GM12891 (cell line): Measurements from ENCODE around the gene SETBP1.

ENCODE experiments used
- DNase-seq: peaks from one replicate; pipeline ENCODE4 v3.0.0; 2011; ENCODE audit warnings: low spot score; ENCODE audit not compliant: insufficient read length
- FAIRE-seq: peaks from 2 replicates; lab custom pipeline; 2011; peaks lifted over from hg19 to GRCh38; lab: Jason Lieb, UNC
- PAX5 ChIP-seq: IDR thresholded peaks from 2 replicates; pipeline ENCODE4 v1.6.1; 2011; ENCODE audit warnings: low read length, moderate library complexity, mild to moderate bottlenecking; ENCODE audit not compliant: insufficient read depth, severe bottlenecking
- POLR2A ChIP-seq: IDR thresholded peaks from 2 replicates; pipeline ENCODE4 v1.6.1; 2011; ENCODE audit warnings: low read depth, low read length, control low read depth
- POLR2AphosphoS5 ChIP-seq: IDR thresholded peaks from 2 replicates; pipeline ENCODE4 v1.6.1; 2011; ENCODE audit warnings: low read depth, low read length, control low read depth
- POU2F2 ChIP-seq: IDR thresholded peaks from 2 replicates; pipeline ENCODE4 v1.6.1; 2011; ENCODE audit warnings: low read depth, mild to moderate bottlenecking, control low read depth, low read length, moderate library complexity
- SPI1 ChIP-seq: IDR thresholded peaks from 2 replicates; pipeline ENCODE4 v1.6.1; 2011; ENCODE audit warnings: low read depth, low read length, control low read depth
- TAF1 ChIP-seq: IDR thresholded peaks from 2 replicates; pipeline ENCODE4 v1.6.1; 2011; ENCODE audit warnings: low read depth, low read length, control low read depth

SETBP1 gene

GRCh38 chr18:44804033-44804432 lies 123.3 kb downstream of the SETBP1 start:
- TF ChIP-seq POU2F2 (no peak), POLR2AphosphoS5 (no peak), PAX5 (no peak), SPI1 (no peak), TAF1 (no peak), POLR2A (no peak)
- DNase-seq (no peak), FAIRE-seq (no peak)

DNA sequence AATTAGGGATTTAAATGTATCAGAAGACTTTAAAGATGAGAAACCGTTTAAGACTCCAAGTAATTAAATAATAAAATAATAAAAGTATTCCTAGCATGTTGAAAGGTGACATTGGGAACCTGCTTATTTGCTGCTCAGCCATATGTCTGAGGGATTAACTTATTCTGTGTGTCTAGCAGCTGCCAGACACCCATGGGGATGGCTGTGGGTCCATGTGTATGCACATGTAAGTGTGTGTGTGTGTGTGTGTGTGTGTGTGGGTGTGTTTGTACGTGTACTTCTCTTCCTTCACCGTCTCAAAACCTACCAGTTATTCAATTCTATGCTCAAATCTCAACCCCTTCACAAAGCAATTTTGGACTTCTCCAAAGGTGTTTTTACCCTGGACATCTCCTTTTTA lies 124.5 kb downstream of the SETBP1 start:
- FAIRE-seq (peak; percentile 61), DNase-seq (no peak)
- TF ChIP-seq POLR2A: no peak
- no peak for TF ChIP-seq TAF1
- TF ChIP-seq PAX5: no peak
- no peak for TF ChIP-seq SPI1
- TF ChIP-seq POLR2AphosphoS5: no peak
- no peak for TF ChIP-seq POU2F2

GRCh38 chr18:44805643-44806042 lies 125.0 kb downstream of the SETBP1 start:
- TF ChIP-seq SPI1: no peak
- no peak for TF ChIP-seq TAF1
- TF ChIP-seq POLR2AphosphoS5: no peak
- TF ChIP-seq POU2F2: no peak
- TF ChIP-seq POLR2A: no peak
- TF ChIP-seq PAX5: no peak
- no peak for FAIRE-seq
- DNase-seq: no peak

GRCh38 chr18:44807766-44808165 lies 127.1 kb downstream of the SETBP1 start:
- FAIRE-seq: no peak
- no peak for DNase-seq
- TF ChIP-seq POU2F2: no peak
- no peak for TF ChIP-seq SPI1
- TF ChIP-seq POLR2A: no peak
- TF ChIP-seq TAF1: no peak
- TF ChIP-seq PAX5: no peak
- TF ChIP-seq POLR2AphosphoS5: no peak

DNA sequence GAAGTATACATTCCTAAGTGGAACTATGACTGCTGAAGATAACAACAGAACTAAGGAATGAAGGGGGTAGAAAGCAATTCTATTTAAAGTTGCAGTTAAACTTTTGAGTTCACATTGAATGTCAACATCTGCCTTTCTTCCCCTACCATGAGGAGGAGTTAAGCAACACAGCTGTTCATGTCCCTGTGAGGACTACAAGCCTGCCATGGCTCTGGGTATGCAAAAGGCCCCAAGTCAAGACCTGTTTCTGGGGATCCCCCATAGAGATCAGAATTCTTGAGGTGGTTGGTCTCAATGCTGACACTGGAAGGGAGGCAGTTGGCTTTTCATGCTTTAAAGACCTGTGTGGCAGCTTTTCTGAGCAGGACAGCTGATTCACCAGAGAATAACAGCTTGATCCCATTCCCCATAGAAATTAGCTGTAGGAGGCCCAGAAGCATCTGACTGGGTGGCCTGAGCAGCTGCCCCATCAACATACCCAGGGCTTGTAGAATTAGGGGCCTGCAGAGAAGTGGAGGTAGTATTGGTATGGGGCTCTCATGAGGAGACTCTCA lies 131.0 kb downstream of the SETBP1 start:
- no peak for TF ChIP-seq PAX5
- TF ChIP-seq POLR2A: no peak
- no peak for TF ChIP-seq SPI1
- TF ChIP-seq POLR2AphosphoS5: no peak
- TF ChIP-seq POU2F2: no peak
- TF ChIP-seq TAF1: no peak
- no peak for FAIRE-seq
- no peak for DNase-seq

GRCh38 chr18:44812426-44812825 lies 131.7 kb downstream of the SETBP1 start:
- DNase-seq (no peak), FAIRE-seq (no peak)
- TF ChIP-seq PAX5: no peak
- no peak for TF ChIP-seq TAF1
- no peak for TF ChIP-seq POLR2AphosphoS5
- TF ChIP-seq SPI1: no peak
- no peak for TF ChIP-seq POU2F2
- no peak for TF ChIP-seq POLR2A

DNA sequence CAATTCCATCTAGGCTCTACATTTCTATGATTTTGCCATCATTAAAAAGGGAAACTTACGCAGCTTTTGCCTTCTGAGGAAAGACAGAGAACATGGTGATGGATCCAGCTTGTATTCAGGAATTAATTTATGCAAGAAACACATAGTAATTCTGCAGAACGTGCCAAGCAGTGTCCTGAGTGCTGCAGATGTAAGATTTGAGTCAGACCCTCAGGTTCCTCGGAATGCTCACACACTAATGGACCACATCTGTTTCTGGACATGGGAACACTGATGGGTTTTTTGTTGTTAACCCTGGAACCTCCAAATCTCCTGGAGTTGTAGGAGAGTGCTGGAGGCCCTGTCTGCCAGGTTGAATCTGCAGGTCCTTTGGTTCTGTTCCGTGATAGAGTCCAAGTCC lies 132.9 kb downstream of the SETBP1 start:
- TF ChIP-seq POU2F2 (no peak), TAF1 (no peak), PAX5 (no peak), SPI1 (no peak), POLR2A (no peak), POLR2AphosphoS5 (no peak)
- FAIRE-seq (no peak), DNase-seq (no peak)

- TF ChIP-seq POLR2AphosphoS5 (no peak), POLR2A (no peak), POU2F2 (no peak), TAF1 (no peak), PAX5 (no peak), SPI1 (no peak)
- FAIRE-seq: no peak
- DNase-seq: no peak
Observed at GRCh38 chr18:44815108-44815507, 134.4 kb downstream of the SETBP1 start.

- no peak for FAIRE-seq
- DNase-seq: no peak
- TF ChIP-seq POU2F2 (no peak), PAX5 (no peak), POLR2A (no peak), POLR2AphosphoS5 (no peak), SPI1 (no peak), TAF1 (no peak)
Observed at GRCh38 chr18:44816050-44816449, 135.4 kb downstream of the SETBP1 start.

GRCh38 chr18:44816477-44816876 lies 135.8 kb downstream of the SETBP1 start:
- DNase-seq (no peak), FAIRE-seq (no peak)
- no peak for TF ChIP-seq PAX5
- no peak for TF ChIP-seq POLR2AphosphoS5
- TF ChIP-seq POLR2A: no peak
- TF ChIP-seq TAF1: no peak
- no peak for TF ChIP-seq POU2F2
- TF ChIP-seq SPI1: no peak
